Epithelial cell of esophagus (primary cell): ENCODE measurements around the gene AGMAT.

ENCODE experiments used
- DNase-seq: peaks from one replicate; pipeline ENCODE4 v3.0.0; 2010; ENCODE audit warnings: low read depth
- H3K4me3 ChIP-seq: 2 replicates; pipeline ENCODE4 v1.5.1; 2011; ENCODE audit warnings: mild to moderate bottlenecking, low read length, control low read depth
- CTCF ChIP-seq: IDR thresholded peaks from 2 replicates; pipeline ENCODE4 v1.5.1; 2011; ENCODE audit warnings: low read depth, mild to moderate bottlenecking, low read length, control low read depth, inconsistent platforms; ENCODE audit not compliant: insufficient read depth; ENCODE audit errors: missing control alignments

Gene AGMAT

GRCh38 chr1:15592285-15592684, 7.4 kb upstream of the AGMAT start:
- no peak overlapping the region for H3K4me3 ChIP-seq
- peak; percentile 85 for DNase-seq
- TF ChIP-seq CTCF = no peak

GRCh38 chr1:15583016-15583706, 1.7 kb downstream of the AGMAT start:
- no peak for TF ChIP-seq CTCF
- H3K4me3 ChIP-seq = no peak overlapping the region
- no peak for DNase-seq

GRCh38 chr1:15579683-15580047, 5.2 kb downstream of the AGMAT start:
- TF ChIP-seq CTCF = no peak
- DNase-seq = no peak
- no peak overlapping the region for H3K4me3 ChIP-seq

- no peak for TF ChIP-seq CTCF
- H3K4me3 ChIP-seq = no peak overlapping the region
- DNase-seq = no peak
Measured at GRCh38 chr1:15578921-15579682, 5.7 kb downstream of the AGMAT start.

GRCh38 chr1:15577691-15578090, 7.2 kb downstream of the AGMAT start:
- no peak for TF ChIP-seq CTCF
- DNase-seq = no peak
- H3K4me3 ChIP-seq = no peak overlapping the region

- no peak overlapping the region for H3K4me3 ChIP-seq
- TF ChIP-seq CTCF = no peak
- DNase-seq = no peak
Measured at GRCh38 chr1:15575549-15576150, 9.2 kb downstream of the AGMAT start.
